GM19324 (cell line): Measurements from ENCODE around the gene SLIT2.

ENCODE experiments used
- ATAC-seq: cut with Tn5 transposase; IDR thresholded peaks from one replicate; pipeline ENCODE4 v1.9.1; 2021; ENCODE audit warnings: mild to moderate bottlenecking, moderate library complexity; ENCODE audit not compliant: unreplicated experiment, low FRiP score

The SLIT2 gene

GRCh38 chr4:20251796-20252655 lies at the start of gene SLIT2:
Gene SLIT2 (plus strand): TSS chr4:20251905. CDS start chr4:20253816, 1,911 bp downstream.
- peak; percentile 75 for ATAC-seq

GRCh38 chr4:20203508-20203907 lies 48.2 kb upstream of the SLIT2 start:
- no peak for ATAC-seq

GRCh38 chr4:20217521-20217920 lies 34.2 kb upstream of the SLIT2 start:
- no peak for ATAC-seq

- no peak for ATAC-seq
These were observed 33.8 kb upstream of the SLIT2 start for GRCh38 chr4:20217951-20218350.

GRCh38 chr4:20219521-20219920 lies 32.2 kb upstream of the SLIT2 start:
- ATAC-seq = no peak

- no peak for ATAC-seq
These were observed 13.7 kb upstream of the SLIT2 start for GRCh38 chr4:20237894-20238537.

GRCh38 chr4:20248155-20248558 lies 3.5 kb upstream of the SLIT2 start:
- ATAC-seq = no peak

GRCh38 chr4:20249333-20249732 lies 2.4 kb upstream of the SLIT2 start:
- no peak for ATAC-seq

- peak; percentile 6 for ATAC-seq
These were observed 492 bp upstream of the SLIT2 start for GRCh38 chr4:20251031-20251795.

- ATAC-seq = no peak
These were observed 1.1 kb downstream of the SLIT2 start for GRCh38 chr4:20252656-20253282.

GRCh38 chr4:20253283-20253734 lies 1.6 kb downstream of the SLIT2 start:
- no peak for ATAC-seq

- ATAC-seq = no peak
These were observed 2.2 kb downstream of the SLIT2 start for GRCh38 chr4:20253735-20254409.

- ATAC-seq = no peak
These were observed 3.0 kb downstream of the SLIT2 start for GRCh38 chr4:20254511-20255250.

GRCh38 chr4:20255251-20255586 lies 3.5 kb downstream of the SLIT2 start:
- ATAC-seq = no peak

GRCh38 chr4:20255823-20256222 lies 4.1 kb downstream of the SLIT2 start:
- ATAC-seq = no peak

- ATAC-seq = no peak
These were observed 4.7 kb downstream of the SLIT2 start for GRCh38 chr4:20256381-20256881.

GRCh38 chr4:20259707-20260106 lies 8.0 kb downstream of the SLIT2 start:
- ATAC-seq = no peak

- no peak for ATAC-seq
These were observed 9.1 kb downstream of the SLIT2 start for GRCh38 chr4:20260821-20261220.

- no peak for ATAC-seq
These were observed 10.5 kb downstream of the SLIT2 start for GRCh38 chr4:20262221-20262620.
